Left renal pelvis (tissue), 4 donors: Measurements from ENCODE around the gene OSBPL2. TPM values are rescaled to one million over a fixed set of nuclear protein-coding genes. Genes with fewer than 3 reads are reported as not detected.
A peak's percentile ranks its signal among the peaks of the same experiment; 100 is the strongest.

Source experiments
- DNase-seq, 4 donors: peaks; one replicate each; pipeline ENCODE4 v3.0.0-alpha.2; 2013; ENCODE audit warnings: low read depth in 4 of 4, low spot score in 3 of 4
- polyA plus RNA-seq, 4 donors: library from polyadenylated mRNA; unstranded; fragments of 120-200 nt; gene quantifications; one replicate each; pipeline ENCODE4 v1.2.1, GENCODE V29; 2013; ENCODE audit not compliant: insufficient read length in 4 of 4

Gene OSBPL2
- polyA plus RNA-seq, 4 donors = 23.5 to 44.3 (median 34.3) TPM

DNA sequence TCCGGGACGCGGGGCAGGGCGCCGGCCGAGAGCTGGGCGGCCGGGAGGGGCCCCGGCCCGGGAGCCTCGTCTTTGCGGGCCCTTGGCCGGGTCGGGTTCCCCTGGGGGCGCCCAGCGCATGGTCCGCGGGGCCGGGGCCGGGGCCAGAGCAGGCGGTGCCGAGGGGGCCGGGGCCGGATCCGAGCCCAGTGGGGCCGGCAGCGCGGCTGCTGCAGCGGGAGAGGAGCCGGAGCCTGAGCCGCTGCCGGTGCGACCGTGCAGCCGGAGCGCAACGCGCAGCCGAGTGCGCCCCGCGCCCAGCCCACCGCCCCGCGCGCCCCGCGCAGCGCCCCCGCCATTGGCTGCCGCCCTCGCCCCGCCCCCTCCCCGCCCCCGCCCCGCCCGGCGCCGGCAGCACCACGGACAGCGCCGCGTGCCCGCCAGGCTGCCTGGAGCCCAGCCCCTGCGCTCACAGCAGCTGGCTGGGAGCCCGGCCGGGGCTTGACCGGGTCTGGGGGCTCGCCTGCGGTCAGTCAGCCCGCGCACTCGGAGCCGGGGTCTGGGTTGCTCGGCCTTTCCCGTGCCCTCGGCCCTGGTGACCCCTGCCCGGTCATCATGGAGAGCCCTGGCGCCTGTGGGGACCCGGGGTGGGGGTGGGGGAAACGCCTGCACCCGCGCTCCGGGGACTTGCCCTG lies 18.2 kb upstream of the OSBPL2 start, which contains the start of gene HRH3:
TSS of gene HRH3 (minus strand) at position 287 of the 674 bp plus-strand sequence. CDS start 308 bp downstream, outside the sequence.
- peak in 2 of 4 donors; percentile 25 to 38 for DNase-seq

DNA sequence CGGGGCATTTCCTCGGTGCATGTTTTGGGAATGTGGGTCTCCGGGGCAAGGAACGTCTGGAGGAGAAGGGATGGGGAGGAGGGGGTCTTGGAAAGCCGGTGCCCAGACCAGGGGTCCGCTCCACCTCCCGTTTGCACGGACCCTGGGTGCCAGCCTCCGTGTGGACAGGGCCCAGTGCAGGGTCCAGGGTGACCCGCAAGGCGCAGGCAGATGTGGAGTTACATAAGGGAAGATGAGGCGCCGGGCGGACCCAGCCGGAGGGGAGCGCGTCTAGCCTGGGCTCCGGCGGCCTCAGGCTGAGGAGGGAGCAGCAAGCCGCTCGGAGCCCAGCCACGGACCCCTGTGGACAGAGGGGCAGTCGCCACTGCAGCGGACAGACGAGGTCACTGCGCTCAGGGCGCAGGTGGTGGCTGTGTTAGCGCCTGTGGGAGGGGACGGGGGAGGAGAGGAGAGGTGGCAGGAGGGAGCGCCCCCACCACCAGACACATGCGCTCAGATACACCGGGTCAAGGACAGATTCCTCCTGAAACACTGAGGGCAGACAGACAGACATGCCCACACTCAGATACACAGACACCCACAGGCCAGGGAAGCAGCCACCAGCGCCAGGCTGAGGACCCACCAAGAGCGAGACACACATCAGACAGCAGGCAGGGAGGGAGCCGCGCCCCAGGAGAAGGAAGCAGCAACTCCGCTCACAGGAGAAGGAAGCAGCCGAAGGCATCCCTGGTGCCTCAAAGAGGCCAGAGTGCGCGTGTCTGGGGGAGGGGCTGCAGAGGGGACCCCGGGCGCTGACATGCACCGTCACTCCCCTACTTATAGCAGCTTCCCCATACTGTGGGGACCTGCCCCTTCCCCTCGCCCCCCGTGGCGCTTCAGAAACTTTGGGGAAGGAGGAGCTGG lies 17.4 kb upstream of the OSBPL2 start:
- DNase-seq = no peak

DNA sequence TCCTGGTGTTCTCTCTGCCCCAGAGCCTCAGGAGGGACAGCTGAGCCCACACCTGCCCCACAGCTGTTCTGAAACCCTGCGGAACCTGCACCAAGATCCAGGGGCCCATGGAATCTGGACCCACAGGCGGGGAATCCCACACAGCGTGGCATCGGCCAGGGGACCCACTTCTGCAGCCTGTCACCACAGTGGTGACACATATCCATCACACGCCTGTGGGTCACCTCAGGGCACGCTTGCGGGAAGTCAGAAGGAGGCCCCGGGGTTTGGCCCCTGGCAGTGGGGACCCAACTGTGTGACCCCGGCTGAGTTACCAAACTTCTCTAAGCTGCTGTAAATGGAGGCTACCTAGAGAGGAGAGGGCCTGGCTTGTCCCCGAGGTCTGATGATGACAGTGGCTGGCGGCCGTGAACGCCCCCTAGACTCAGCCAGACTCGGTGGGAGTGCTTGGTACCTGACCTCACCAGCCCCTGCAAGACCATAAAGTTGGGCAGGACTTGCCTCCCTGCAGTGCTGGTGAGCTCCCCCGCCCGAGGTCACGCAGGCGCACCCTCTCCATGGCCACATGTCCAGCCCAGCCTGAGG lies 16.0 kb upstream of the OSBPL2 start:
- DNase-seq = no peak

DNA sequence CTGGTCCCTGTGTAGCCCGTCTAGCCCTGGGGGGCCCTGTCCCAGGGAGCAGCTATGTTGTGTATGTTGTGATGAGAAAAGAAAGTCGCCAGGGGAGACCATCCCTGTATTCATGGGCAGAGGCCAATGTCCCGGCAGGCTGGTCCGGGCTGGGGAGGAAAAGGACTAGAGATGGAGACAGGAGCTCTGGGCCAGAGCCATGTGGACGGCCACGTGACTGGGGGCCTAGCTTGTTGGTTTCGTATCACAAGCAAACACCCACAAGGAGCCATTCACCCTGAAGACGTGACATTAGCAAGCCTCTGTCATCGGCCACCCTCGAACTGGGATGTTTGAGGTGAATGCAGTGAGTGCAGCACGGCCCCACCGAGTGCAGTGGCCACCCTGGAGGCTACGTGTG lies 15.3 kb upstream of the OSBPL2 start:
- DNase-seq = no peak

DNA sequence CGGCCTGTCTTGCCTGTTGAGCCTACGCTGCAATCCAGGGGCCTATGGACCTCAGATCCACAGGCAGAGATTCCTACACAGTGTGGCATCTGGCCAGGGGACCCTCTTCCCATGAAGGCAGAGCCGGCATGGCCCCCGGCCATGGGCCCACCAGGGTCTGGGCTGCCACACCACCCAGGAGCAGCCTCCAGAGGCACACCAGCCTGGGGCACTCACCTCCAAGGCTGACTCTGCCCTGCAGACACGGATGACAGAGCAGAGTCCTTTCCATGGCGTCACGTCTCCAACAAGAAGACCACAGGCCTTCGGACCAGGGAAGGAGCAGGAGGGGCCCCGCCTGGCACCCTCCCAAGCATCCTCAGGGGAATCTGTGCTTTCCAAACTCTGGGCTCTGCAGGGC lies 14.8 kb upstream of the OSBPL2 start:
- no peak for DNase-seq

DNA sequence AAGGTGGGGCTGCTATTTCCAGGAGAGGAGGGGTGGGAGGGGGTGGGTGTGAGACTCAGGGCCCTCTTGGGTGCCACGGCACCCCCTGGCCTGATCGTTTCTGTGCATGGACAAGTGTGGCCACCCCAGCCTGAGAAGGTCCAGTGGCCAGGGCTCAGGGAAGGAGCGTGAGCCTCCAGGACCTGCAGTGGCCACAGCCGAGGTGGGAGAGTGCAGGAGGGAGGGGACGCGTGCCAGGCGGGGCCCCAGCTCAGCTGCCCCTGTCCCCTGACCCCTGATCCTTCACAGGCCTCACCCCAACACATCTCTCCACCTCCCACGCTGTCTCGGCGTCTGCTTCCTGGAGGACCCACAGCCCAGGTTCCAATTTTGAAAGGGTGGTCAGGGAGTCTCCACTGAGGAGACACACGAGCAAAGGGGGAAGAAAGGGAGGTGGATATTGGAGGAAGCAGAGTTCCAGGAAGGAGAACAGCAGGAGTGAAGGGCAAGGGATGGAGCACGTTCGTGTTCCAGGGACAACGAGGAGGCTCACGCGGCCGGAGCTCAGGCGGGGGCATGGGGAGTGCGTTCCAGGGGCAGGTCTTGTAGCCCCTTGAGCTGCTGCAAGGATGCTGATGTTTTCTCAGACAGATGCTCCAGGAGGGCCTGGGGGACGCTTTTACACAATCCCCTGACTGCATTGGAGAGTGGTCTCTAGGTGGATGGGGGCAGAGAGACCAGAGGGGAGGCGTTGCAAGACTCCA lies 14.0 kb upstream of the OSBPL2 start:
- no peak for DNase-seq

DNA sequence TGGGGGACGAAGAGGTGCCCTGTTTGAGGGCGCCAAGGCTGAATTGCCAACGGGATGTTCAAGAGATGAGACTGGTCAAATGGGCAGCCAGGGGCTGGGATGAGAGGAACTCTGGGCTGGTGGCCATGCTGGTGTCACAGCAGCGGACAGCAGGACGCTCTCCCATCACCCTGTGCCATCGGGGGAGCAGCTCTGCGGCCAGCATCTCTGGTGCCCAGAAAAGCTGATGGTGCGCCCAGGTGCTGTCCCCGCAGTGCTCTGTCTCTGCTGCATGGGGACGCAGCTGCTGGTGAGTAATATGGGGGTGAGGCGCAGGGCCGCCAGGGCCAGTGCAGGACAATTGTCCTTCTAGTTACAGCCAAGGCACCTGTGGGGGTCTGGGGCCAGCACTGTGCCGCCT lies 13.3 kb upstream of the OSBPL2 start:
- DNase-seq = no peak

DNA sequence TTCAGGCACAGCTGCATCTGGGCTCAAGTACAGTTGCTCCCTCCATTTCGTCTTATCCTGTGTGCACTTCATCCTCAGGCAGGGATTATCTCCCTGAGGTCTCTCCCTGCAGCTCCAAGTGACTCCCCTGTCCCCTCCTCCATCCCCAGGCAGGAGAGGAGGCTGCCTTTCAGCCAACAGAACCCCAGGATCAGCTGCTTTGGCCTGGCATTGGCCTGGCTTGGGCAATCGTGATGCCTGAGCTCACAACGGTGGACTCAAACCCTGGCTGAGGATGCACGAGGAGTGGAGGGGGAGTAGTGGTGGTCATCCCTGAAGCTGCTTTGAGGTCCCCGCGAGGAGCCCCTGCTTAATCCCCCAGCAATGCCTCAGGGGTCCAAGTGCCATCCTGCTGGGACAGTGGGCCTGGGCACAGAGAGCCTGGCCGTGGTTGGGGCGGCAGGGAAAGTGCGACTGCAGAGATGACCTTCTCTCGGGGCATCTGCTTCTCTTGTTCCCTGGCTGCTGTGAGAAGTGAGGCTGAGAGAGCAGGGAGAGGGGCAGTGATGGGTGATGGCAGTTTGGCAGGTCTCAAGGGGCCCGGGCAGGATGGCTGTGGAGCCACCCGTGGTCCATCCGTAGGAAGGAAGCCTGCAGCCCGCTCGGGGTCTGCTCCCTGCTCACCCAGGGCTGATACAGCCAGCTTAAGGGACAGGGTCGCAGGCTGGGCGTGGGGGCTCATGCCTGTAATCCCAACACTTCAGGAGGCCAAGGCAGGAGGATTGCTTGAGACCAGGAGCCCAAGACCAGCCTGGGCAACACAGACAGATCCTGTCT lies 12.3 kb upstream of the OSBPL2 start:
- DNase-seq = no peak

DNA sequence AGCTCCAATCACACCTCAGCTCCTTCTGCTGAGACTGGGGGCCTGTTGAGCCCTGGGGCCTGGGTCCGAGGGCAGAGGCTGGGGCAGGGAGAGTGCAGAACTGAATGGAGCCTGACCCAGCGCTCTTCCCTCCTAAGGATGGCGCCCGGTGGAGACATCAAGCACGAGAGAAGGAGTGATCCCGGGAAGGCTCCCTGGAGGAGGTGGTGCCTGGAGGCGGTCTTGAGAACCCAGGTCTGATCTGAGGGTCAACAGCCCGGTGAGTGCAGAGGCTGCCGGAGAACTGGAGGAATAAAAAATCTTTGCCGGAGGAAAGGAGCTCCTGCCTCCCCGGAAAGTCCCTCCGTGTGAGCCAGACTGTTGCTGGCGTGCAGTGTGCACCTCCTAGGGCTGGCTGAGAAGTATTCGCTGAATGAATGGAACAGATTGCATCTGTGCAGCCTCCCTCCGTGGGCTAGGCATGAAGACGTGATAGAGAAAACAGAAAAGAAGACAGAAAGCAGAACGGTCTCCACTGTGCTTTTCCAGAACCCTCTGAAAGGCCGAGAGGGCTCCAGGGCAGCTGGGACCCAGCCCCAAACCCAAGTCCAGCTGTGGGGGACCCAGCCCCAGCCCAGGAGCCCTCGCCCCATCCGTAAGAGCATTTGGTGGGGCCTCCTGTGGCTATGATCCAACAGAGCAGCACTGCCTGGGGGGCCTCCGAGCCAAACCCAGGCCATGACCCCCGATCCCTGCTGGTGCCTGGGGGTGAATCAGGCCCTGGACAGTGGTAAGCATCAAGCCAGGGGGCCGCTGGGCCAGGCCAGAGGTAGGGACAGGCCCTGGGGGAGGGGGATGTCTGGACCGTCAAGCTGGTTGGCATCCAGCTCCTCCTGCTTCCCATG lies 11.4 kb upstream of the OSBPL2 start:
- no peak for DNase-seq

DNA sequence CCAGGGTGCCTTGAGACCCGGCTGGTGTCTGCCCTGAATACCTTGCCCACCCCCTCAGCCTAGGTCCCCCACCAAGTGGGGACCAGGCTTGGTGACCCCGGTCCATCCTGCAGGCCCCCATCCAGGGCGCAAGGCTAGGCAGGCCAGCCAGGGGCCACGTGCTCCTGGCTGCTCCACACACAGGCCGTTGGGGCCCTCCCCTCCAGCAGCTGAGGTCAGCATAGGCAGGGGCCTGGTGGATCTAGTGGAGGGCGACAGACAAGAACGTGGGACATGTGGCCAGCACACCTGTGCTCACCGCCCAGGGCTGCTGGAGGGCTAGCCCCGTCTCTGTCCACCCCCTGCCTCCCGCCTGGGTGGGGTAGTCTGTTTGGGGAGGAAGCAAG lies 10.7 kb upstream of the OSBPL2 start:
- DNase-seq = no peak

DNA sequence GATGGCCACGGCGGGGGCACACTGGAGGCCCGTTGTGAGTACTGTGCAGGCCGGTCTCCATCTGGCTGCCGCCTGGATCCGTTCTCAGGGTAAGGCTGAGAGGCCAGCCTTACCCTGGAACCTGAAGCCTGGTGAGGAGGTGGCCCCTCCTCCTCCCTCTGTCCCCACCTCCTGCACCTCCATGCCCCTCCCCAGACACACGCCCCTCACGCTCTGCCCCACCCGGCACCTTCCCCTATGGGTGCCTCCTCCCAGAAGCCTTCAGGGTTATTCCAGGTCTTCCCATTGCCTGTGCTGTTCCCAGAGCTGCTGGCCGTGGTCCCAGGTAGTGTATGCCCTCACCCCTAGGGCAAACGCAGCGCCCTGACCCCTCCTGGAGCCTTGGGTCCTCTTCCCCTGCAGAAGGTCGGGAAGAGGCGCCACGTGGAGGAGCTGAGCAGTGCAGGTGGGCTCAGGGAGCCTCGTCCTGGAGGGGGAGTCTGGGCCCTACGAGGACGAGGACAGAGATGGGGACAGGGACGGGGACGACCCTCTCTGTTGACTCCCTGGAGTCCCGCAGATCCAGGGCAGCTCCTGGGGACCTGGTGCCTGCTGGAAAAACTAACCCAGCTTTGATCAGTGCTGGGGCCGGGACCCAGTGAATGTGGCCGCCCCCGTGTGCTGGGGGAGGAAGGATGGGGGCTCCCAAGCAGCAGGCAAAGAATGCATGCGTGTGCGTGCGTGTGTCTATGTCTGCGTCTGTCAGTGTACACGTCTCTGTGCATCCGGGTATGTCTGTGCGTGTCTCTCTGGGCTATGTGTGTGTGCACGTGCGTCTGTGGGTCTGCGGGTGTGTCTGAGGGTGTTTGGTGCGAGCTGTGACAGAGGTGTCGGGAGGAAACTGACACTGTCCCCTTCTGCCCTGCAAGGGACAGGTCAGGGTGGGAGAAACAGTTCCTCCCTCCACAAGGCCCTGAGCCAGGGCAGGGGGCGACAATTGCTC lies 10.1 kb upstream of the OSBPL2 start:
- no peak for DNase-seq

DNA sequence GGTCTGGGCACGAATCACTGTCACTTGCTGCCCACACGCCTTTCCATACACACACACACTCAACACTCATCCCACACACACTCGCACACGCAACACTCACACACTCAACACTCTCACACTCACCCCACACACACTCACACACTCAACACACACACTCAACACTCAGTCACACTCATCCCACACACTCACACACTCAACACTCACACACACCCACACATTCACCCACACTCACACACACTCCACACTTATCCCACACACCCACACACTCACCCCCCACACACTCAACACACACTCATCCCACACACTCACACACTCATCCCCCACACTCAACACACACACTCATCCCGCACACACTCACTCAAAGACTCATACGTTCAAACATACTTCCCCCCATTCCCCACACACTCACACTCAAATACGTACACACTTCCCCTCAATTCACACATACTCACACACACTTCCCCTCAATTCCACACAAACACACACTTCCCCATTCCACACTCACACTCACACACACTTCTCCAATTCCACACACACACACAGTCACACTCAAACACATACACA lies 9.3 kb upstream of the OSBPL2 start:
- DNase-seq = no peak

DNA sequence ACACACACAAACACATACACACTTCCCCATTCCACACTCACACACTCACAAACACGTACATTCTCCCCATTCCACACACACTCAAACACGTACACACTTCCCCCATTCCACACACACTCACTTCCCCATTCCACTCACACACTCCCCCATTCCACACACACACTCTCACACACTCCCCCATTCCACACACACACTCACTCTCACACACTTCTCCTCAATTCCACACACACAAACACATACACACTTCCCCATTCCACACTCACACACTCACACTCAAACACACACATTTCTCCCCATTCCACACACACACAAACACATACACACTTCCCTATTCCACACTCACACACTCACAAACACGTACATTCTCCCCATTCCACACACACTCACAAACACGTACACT lies 8.7 kb upstream of the OSBPL2 start:
- no peak for DNase-seq

DNA sequence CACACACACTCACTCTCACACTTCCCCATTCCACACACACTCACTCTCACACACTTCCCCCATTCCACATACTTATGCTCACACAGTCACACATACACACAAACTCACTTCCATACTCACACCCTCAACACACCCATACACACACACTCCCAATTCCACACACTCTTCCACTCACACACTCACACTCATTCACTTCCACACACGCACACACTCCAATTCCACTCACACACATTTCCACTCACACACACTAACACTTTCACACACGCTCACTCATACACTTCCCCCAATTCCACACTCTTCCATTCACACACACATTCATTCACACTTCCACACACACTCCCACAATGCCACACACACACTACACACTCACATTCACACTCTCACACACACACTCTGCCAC lies 8.0 kb upstream of the OSBPL2 start:
- DNase-seq = no peak

DNA sequence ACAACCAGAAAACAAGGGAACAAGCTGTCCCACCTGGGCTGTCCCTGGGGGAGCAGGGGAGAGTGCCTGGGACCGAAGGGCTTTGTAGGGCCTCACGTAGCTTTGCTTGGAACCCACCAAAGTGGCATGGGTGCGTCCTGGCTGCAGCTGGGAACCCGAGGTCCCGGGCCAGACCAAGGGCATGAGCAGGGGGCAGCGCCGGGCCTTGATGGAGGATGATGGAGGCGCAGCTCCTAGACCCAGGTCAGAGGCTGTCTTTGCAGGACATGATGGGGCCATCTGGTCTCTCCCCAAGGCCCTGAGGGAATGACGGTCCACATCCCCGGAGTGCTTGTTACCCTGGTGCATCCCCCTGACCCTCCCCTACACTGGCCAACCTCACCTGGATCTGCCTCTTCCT lies 7.6 kb upstream of the OSBPL2 start:
- DNase-seq = no peak

DNA sequence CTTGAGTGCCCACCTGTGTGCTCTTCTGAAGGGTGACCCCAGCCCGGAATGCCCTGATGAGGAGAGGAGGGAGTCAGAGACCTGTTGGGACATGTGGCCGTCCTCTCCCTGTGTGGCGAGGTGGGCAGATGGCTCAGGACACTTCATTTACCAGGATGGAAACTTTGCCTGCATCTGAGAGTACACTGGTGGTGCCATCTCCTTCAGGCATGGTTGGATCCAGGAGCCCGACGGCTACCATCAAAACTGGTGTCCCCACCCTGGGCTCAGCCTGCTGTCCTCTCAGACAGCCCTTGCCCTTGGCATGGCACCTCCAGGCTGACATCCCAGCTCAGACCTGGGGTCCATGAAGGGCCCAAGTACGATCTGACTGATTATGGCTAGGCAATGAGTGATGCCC lies 7.0 kb upstream of the OSBPL2 start:
- no peak for DNase-seq

DNA sequence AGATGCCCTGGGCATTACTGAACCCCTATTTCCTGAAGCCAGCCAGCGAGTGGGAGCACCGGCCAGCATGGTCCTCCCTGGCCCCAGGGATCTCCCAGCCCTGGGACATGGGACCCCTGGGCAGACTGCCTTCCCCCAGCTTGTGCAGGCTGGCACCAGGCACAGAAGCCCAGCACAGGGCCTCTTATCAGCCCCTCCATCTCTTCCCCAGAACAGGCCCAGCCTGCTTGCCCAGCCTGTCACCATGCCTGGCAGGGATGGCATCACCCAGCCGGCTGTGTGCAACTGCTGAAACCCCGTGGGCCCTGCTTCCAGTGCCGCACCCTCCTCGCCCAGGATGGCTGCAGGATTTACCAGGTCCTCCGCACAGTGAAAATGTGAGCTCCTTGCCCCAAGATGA lies 6.1 kb upstream of the OSBPL2 start:
- DNase-seq = no peak
